ENCODE measurements around the gene PITX2. TPM values are rescaled to one million over a fixed set of nuclear protein-coding genes. Genes with fewer than 3 reads are reported as not detected.

PITX2 gene
- polyA plus RNA-seq, 1 donor (not counting 4 experiments of a cell fraction or from before 2014, with no cell fraction given): not detected

DNA sequence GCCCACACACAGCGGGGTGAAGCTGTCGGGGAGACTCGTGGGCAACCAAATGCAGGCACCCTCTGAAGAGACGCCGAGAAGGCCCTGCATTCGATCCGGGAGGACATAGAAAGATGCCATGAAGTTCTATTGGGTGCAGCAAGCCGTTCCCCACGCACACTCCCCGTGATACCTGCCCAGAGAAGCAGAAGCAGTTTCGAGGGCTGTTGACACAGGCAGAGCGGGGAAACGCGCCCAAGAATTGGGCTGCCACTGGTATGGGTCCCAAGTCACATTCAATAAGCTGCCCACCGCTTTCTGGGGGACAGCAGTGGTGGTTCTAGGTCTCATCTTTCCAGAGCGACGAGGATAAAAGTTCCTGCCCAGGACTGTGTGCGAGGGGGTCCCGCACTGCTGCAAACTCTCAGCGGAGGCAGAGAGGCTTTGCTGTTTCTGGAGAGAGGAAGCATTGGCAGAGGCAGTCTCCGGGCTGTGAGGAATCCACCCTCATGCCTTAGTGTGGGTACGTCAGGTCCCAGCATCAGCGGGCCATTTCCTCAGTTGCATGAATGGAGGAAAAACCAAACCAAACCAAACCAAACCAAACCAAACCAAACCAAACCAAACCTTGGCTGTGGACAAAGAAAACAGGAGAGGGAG is 10.1 kb downstream of the PITX2 start:
- H3K36me3 ChIP-seq (ENCODE audit: control insufficient read depth in 2 of 2, extremely low read depth in 1 of 2, insufficient read depth in 2 of 2, low read length in 2 of 2): no peaks in the 10 kb centered on the region
- H3K9me3 ChIP-seq (ENCODE audit: control insufficient read depth, low read depth, low read length): no peaks in the 10 kb centered on the region
- dilution Hi-C loops (cut with MboI; ENCODE audit: extremely low pct_ligation_motif_present, low sequenced_read_pairs): no loop called here
- TF ChIP-seq CTCF (optimal IDR thresholded peaks at IDR 0.05 in 1 of 3, IDR thresholded peaks at IDR 0.05 in 1 of 3, conservative IDR thresholded peaks at IDR 0.05 in 1 of 3; ENCODE audit: extremely low read depth in 1 of 3, insufficient read depth in 2 of 3, low read length in 3 of 3): no peak
- H3K4me3 ChIP-seq (ENCODE audit: control insufficient read depth in 2 of 3, extremely low read depth in 1 of 3, insufficient read depth in 2 of 3, low read depth in 1 of 3, low read length in 3 of 3): no peak overlapping the region
- no peaks in the 10 kb centered on the region for H3K79me2 ChIP-seq (ENCODE audit: control insufficient read depth, insufficient read depth, low read length)
- no peaks in the 10 kb centered on the region for H3K9me1 ChIP-seq (ENCODE audit: control insufficient read depth, extremely low read depth, insufficient read depth, low read length)
- no peak overlapping the region for H2AFZ ChIP-seq (ENCODE audit: control insufficient read depth, low read length)
- peaks cover 91% of the 10 kb centered on the region for H3K27me3 ChIP-seq (ENCODE audit: control insufficient read depth, extremely low read depth, insufficient read depth, low read length)
- FAIRE-seq (no peak), DNase-seq (ENCODE audit: low read depth, low spot score) (no peak)
- H3K9ac ChIP-seq (ENCODE audit: control insufficient read depth, extremely low read depth, insufficient read depth, low read length): no peak overlapping the region
- no peaks in the 10 kb centered on the region for H4K20me1 ChIP-seq (ENCODE audit: control insufficient read depth, extremely low read depth, insufficient read depth, low read length)
- no peak overlapping the region for H3K4me2 ChIP-seq (ENCODE audit: control insufficient read depth, extremely low read depth, insufficient read depth, low read depth, low read length)
- H3K4me1 ChIP-seq (ENCODE audit: control insufficient read depth, extremely low read depth, insufficient read depth, low read length): no peaks in the 10 kb centered on the region
- no peak overlapping the region for H3K27ac ChIP-seq (ENCODE audit: control insufficient read depth, insufficient read depth, low read length)

DNA sequence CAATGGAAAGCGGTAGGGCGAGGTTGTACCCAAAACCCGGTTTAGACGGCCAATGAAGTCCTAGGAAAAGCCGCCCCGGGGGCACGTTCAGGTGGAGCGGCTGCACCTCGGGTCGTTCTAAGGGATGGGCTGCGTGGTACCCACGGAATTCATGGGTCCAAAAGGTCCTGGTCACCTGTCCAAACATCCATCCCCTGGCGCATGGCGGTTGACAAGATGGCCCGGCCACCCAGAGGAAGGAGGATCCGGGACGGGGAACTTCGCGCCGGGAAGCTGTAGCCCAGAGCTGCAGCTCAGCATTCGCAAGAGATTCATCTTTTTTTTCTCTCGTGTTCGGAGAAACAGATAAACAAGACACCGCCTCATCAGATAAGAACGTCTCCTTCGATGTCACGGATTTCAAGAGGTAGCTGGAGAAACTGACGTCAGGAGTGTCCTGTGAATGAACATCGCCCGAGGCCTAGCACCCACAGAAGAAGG is 10.9 kb downstream of the PITX2 start:
- DNase-seq (ENCODE audit: low read depth, low spot score) (no peak), FAIRE-seq (no peak)
- no peak overlapping the region for H2AFZ ChIP-seq (ENCODE audit: control insufficient read depth, low read length)
- H3K9me3 ChIP-seq (ENCODE audit: control insufficient read depth, low read depth, low read length): no peaks in the 10 kb centered on the region
- TF ChIP-seq EZH2 (IDR thresholded peaks at IDR 0.05; ENCODE audit: low read length): peak; percentile 72
- TF ChIP-seq CTCF (optimal IDR thresholded peaks at IDR 0.05 in 1 of 3, IDR thresholded peaks at IDR 0.05 in 1 of 3, conservative IDR thresholded peaks at IDR 0.05 in 1 of 3; ENCODE audit: extremely low read depth in 1 of 3, insufficient read depth in 2 of 3, low read length in 3 of 3): no peak
- peaks cover 84% of the 10 kb centered on the region for H3K27me3 ChIP-seq (ENCODE audit: control insufficient read depth, extremely low read depth, insufficient read depth, low read length)
- no peaks in the 10 kb centered on the region for H3K36me3 ChIP-seq (ENCODE audit: control insufficient read depth in 2 of 2, extremely low read depth in 1 of 2, insufficient read depth in 2 of 2, low read length in 2 of 2)
- H3K4me2 ChIP-seq (ENCODE audit: control insufficient read depth, extremely low read depth, insufficient read depth, low read depth, low read length): no peak overlapping the region
- H3K4me1 ChIP-seq (ENCODE audit: control insufficient read depth, extremely low read depth, insufficient read depth, low read length): no peaks in the 10 kb centered on the region
- H3K4me3 ChIP-seq (ENCODE audit: control insufficient read depth in 2 of 3, extremely low read depth in 1 of 3, insufficient read depth in 2 of 3, low read depth in 1 of 3, low read length in 3 of 3): no peak overlapping the region
- no peak overlapping the region for H3K27ac ChIP-seq (ENCODE audit: control insufficient read depth, insufficient read depth, low read length)
- no peak overlapping the region for H3K9ac ChIP-seq (ENCODE audit: control insufficient read depth, extremely low read depth, insufficient read depth, low read length)
- dilution Hi-C loops (cut with MboI; ENCODE audit: extremely low pct_ligation_motif_present, low sequenced_read_pairs): no loop called here
- H3K79me2 ChIP-seq (ENCODE audit: control insufficient read depth, insufficient read depth, low read length): no peaks in the 10 kb centered on the region
- no peaks in the 10 kb centered on the region for H3K9me1 ChIP-seq (ENCODE audit: control insufficient read depth, extremely low read depth, insufficient read depth, low read length)
- no peaks in the 10 kb centered on the region for H4K20me1 ChIP-seq (ENCODE audit: control insufficient read depth, extremely low read depth, insufficient read depth, low read length)

Measured in keratinocyte (primary cell).